ENCODE results near the gene ACBD5.
"Not testable (repeated sequence)": the region's sequence is repeated elsewhere in the genome, so short reads cannot be mapped to it uniquely, and the experiment has no call there.

The ACBD5 gene

DNA sequence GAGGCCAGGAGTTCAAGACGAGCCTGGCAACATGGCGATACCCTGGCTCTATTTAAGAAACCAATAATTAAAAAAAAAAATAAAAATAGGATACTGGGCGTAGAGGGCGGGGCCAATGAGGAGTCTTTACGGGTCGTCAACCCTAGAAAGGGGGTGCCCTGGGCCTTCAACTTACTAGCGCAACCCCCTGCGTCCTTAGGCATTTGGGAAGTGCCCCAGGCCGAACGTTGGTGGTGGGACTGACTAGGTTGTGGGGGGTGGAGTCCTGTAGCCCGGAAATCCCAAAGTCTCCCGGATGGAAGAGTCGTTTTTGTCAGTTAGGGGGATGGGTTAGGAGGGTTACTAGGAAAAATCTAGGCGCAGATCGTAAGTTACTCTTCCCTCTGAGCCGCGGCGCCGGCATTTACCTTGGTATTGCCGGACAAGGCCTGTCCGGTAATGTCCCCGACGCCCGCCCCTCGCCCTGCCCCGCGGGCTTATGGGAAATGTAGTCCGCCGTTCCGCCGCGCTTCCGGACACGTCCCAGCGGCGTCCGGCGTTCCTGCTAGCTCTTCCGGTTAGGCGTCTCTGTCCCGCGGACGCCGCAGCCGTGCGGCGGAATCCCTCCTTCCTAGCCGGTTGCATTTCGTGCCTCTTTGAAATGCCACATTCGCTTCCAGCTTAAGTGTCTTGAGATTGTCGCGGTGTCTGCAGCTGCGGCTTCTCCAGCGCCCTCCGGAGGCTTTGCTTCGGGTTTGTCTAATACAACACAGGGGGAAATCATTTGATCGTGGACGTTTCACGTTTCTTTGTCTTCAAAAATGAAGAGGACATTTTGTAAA lies 1.3 kb upstream of the ACBD5 start:
- DNase-seq (ENCODE audit: low read depth in 2 of 2): peak; percentile 64 to 83

DNA sequence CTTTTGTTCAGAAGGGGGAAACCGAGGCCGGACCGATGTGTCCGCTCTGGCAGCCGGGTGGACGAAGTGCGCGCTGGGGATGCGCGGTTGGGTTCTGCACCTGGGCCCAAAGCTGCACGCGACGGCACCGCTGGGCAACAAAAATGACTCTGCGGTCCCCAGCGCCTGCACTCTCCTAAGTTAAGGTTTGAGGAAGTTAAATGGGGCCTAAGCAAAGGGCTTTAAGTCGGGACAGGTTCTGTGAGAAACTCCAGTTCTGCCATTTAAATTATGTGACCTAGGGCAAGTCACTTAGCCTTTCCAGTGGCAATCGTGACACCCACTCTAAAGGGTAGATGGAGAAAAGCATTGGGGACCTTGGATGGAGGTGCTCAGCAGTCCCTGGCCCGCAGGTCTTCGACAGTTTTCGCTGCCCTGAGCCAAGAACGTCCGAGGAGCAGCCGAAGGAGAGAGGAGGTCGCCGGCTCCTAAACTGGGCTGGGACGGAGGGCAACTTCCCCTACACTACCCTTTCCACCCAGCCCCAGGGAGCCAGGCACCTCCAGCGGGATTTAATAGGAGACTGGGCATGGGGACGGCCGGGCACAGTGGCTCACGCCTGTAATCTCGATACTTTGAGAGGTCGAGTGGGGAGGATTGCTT lies 534 bp upstream of the ACBD5 start:
- DNase-seq (ENCODE audit: low read depth in 2 of 2): no peak

DNA sequence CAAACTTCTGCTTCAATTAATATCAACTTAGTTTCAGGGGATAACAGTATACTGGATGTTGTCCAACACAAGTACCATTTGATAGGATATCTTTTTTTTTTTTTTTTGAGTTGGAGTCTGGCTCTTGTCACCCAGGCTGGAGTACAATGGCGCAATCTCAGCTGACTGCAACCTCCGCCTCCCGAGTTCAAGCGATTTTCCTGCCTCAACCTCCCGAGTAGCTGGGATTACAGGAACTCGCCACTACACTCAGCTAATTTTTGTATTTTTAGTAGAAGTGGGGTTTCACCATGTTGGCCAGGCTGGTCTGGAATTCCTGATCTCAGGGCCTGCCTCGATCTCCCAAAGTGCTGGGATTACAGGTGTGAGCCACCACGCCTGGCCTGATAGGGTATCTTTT lies 3.1 kb downstream of the ACBD5 start:
- DNase-seq (ENCODE audit: low read depth in 2 of 2): not testable (repeated sequence)

DNA sequence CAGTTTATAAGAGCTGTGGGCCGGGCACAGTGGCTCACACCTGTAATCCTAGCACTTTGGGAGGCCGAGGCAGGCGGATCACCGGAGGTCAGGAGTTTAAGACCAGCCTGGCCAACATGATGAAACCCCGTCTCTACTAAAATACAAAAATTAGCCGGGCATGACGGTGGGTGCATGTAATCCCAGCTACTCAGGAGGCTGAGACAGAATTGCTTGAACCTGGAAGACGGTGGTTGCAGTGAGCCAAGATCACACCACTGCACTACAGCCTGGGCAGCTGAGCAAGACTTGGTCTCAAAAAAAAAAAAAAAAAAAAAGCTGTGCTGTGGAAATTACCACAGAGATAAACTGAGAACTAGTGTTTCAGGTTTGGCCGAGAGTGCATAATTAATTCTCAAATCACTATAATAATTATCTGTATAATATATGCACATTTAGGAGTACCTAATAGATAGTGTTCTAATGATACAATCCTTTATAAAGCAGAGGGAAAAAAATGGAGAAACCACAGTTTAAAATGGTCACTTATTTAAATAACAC lies 3.9 kb downstream of the ACBD5 start:
- not testable (repeated sequence) for DNase-seq (ENCODE audit: low read depth in 2 of 2)

DNA sequence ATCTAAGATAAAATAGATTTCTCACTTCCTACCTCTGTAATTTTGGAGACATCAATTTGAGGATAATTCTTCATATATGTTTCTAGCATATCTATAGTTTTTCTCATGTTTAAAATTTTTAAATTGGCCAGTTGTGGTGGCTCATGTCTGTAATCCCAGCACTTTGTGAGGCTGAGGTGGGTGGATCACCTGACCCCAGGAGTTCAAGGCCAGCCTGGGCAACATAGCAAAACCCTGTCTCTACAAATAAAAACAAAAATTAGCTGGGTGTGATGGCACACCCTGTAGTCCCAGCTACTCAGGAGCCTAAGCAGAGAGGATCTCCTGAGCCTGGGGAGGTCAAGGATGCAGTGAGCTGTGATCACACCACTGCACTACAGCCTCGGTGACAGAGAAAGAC lies 4.9 kb downstream of the ACBD5 start:
- no peak for DNase-seq (ENCODE audit: low read depth in 2 of 2)

DNA sequence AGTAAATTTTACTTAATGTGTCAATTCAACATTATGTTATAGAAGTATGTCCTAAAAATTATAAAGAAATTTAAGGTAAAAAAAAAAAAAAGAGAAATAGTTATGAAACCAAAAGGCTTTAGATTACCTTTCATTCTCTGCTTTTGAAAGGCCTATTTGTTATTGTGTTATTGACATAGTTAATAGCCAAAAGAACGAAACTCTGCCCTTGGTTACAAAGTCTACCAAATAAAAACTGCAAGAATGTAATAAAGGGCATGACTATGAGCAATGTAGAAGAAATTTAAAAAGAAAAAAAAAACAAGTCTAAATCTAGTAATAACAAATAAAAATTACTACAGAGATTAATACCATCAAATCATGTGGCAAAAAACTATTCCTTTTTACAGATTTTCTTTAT lies 10.6 kb downstream of the ACBD5 start:
- DNase-seq (ENCODE audit: low read depth in 2 of 2): no peak

DNA sequence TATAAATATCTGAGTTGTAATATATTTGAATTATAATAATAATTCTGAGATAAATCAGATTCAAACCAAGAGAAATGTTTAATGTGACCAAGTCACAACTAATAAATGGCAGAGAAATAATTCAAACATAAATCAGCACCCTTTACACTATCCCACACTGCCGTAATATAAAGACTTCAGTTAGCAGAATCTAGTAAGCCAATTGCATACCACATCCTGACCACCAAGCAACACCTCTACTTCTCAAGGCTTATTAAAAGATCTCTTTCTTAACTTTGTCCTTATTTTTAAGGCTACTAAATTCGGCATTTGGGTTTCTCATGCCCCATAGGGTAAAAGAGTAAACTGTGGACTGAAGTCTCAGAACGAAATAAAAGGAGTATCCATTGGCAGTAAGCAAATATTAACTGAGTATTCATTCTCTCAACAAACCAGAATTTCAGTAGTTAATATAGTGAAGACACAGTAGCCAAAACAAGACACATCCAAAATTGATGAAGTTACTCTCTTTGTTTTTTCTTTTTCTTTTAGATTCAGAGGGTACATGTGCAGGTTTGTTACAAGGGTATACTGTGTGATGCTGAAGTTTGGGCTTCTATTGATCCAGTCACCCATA lies 14.8 kb downstream of the ACBD5 start:
- no peak for DNase-seq (ENCODE audit: low read depth in 2 of 2)

DNA sequence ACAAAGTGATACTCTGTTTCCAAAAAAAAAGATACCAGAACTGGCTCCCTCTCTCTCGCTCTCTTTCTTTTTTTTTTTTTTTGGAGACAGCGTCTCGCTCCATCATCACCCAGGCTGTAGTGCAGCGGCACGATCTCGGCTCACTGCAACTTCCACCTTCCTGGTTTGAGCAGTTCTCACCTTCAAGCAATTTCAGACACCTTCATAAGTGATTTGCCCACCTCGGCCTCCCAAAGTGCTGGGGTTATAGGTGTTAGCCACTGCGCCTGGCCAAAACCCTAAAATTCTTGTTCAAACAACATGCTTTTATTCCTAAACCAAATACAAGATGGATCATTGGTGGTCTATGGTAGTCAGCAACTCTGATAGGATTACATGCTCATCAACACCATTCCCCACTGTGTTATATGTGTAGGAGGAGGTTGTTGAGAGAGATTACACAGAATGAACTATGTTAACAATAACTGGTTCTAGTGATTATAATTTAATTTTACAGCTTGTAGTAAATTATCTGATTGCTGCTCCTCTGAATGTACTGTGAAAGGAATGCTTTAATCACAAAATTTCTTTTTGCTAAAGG lies 15.5 kb downstream of the ACBD5 start:
- DNase-seq (ENCODE audit: low read depth in 2 of 2): peak; percentile 21 to 24

DNA sequence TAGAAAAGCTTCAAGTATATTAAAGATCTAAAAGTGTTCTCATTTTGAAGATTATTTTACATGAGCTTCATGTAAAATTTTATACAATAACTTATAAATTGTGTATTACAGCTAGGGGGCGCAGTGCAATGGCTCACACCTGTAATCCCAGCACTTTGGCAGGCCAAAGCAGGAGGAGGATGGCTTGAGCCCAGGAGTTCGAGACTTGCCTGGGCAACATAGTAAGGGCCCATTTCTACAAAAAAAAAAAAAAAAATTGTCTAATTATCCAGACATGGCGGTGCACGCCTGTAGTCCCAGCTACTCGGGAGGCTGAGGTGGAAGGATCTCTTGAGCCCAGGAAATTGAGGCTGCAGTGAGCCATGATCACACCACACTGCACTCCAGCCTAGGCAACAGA lies 16.6 kb downstream of the ACBD5 start:
- peak; percentile 4 to 16 for DNase-seq (ENCODE audit: low read depth in 2 of 2)

DNA sequence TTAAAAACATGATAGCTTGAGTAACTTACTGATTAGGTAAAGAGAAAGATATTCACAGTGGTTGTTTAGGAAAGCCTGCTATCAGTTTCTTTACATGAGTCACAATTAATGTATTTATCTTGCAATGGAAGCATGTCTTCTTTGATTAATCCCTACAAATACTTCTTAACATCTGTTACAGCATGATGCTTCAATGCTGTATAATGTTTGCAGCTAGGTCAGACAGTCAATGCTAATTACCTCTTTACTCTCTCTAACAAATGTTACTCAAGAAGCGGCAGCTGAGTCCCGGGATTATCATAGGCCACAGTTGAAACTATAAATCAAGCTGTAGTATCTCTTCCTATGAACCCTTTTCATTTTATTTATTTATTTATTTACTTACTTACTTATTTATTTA lies 33.2 kb downstream of the ACBD5 start:
- DNase-seq (ENCODE audit: low read depth in 2 of 2): no peak

DNA sequence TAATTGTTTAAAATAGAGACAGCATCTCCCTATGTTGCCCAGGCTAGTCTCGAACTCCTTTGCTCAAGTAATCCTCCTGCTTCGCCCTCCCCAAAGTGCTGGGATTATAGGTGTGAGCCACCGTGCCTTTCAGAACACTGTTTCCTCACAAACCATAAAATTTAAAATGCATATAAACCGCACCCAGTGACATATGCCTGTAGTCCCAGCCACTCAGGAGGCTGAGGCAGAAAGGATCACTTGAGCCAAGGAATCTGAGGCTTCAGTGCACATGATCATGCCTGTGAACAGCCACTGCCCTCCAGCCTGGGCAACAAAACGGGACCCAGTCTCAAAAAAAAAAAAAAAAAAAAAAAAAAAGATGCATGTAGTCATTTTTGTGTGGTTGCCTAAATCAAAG lies 36.8 kb downstream of the ACBD5 start:
- no peak for DNase-seq (ENCODE audit: low read depth in 2 of 2)

DNA sequence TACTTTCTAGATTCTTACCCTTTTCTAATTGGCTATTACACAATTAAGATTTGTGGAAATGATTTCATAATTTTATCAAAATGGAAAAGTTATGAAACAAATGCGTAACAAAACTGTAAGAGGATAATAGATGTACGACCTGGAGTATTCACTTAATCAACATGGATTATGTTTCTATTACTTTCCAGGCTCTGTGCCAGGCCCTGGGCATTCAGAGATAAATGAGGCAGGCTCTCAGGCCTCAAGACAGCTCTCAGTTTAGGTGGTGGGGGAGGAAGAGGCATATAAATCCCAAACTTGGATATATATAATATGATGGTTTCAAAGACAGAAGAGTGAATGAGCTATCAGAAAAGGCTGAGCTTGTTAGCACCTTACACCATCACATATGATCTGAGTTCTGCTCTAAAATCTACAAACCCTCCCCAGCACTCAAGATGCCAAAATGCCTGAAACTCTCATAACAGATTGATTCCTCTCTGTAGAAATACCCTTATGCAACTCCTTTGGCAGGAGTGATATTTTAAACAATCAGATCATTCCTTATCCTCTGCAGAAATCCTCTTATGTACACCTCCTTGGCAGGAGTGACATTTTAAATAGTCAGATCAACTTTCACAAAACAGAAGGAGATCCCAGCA lies 42.5 kb downstream of the ACBD5 start:
- no peak for DNase-seq (ENCODE audit: low read depth in 2 of 2)

DNA sequence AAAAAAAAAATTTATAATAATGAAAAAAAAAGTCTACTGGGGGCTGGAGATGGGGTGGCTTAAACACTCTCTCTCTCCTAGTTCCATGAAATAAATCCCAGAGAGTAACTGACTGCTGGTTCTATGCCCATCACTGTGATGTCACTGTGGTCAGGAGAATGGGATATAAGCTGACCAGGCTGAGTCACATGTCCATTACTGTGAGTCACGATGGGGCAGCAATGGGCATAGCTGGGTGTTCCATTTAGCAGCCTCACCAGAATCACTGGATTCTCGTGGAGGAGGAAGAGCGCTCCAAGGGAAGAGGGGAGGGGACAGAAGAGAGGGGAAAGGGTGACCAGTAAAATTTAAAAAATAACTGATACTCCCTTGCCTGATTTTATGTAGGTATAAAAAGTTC lies 48.3 kb downstream of the ACBD5 start:
- DNase-seq (ENCODE audit: low read depth in 2 of 2): no peak

DNA sequence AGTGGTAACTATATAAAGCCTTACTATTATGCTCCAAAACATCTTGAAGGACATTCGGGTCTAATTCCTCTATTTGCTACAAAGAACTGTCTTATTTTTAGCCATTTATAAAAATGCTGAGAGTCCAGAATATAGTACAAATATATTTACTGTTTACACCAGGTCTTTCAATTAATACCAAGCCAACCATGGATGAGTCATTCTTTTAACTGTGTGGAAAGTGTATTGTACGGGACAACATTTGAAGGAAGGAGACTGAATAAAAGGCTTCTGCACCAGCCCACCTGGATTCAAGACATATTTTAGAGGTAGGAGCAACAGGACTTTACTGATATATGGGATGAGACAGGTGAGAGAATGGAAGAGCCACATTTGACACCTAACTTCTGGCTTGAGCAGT lies 50.1 kb downstream of the ACBD5 start:
- DNase-seq (ENCODE audit: low read depth in 2 of 2): no peak

DNA sequence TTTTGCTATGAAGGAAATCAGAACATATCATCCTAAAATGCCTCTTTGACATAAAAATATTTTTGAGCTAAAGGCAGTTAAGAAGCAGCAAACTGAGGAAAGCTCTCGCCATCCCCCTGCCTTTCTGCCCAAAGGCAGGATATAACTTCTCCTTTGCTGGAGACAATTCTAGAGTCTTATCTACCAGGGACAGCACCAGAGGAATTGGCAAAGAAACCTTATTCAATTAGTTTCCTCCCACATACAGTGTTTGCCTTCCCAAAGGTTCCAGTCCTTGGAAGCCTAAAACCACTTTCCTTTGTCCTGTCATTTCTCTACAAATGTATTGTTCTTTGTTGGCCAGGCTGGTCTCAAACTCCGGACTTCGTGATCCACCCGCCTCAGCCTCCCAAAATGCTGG lies 51.7 kb downstream of the ACBD5 start:
- no peak for DNase-seq (ENCODE audit: low read depth in 2 of 2)

DNA sequence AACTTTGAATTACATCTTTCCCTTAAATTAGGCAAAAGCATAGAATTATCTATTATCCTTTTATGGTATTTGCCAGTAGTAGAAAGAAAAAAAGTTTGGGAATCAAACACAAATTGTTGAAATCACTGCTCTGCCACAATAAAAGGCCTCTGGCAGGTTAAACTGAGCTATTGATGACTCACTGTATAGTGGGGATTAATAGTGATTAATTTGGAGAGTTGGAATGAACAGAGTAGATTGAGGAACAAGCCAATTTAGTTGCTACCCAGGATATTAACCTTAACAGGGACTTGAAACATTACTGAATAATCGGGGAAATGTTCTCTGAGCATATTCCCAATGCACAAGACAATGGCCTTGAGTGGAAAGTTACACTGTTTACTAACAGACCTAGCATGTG lies 52.3 kb downstream of the ACBD5 start:
- no peak for DNase-seq (ENCODE audit: low read depth in 2 of 2)

DNA sequence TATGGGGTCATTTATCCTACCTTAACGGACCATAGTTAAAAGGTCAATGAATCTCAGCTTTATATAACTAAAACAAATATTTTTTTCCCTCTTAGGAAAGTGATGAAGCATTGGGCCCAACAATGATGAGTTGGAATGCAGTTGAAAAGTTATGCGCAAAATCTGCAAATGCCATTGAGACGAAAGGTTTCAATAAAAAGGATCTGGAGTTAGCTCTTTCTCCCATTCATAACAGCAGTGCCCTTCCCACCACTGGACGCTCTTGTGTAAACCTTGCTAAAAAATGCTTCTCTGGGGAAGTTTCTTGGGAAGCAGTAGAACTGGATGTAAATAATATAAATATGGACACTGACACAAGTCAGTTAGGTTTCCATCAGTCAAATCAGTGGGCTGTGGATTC lies 70.7 kb downstream of the ACBD5 start:
- DNase-seq (ENCODE audit: low read depth in 2 of 2): no peak

DNA sequence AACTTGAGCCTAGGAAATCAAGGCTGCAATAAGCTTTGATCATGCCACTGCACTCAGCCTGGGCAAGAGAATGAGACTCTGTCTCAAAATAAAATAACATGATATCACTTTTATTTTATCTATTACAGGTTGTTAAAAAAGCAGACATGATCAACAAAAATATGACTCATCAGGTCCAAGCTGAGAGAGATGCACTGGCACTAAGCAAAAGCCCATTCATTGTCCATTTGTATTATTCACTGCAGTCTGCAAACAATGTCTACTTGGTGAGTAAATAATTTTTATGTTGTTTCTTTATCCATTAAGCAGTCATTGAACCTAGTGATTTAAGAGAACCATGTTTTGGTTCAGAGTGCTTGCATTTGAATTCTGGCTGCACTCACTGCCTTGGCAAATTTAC lies 82.2 kb downstream of the ACBD5 start:
- no peak for DNase-seq (ENCODE audit: low read depth in 2 of 2)

DNA sequence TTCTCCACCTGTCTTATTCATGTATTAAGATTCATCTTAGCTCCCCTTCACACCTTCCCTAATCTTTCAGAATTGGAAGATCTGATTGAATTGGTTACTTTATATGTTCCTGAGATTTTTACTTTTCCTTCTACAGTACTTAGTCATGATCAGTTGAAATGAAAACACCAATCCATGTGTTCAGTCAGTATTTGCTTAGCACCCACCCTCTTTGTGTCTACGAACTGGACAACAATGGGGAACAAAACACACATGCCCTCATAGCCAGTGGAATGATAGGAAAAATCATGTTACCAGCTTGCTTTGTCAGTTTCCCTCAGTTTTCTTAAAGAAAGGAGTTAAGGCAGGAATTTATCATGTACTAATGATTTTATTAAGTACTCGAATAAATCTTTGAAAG lies 83.4 kb downstream of the ACBD5 start:
- DNase-seq (ENCODE audit: low read depth in 2 of 2): no peak

DNA sequence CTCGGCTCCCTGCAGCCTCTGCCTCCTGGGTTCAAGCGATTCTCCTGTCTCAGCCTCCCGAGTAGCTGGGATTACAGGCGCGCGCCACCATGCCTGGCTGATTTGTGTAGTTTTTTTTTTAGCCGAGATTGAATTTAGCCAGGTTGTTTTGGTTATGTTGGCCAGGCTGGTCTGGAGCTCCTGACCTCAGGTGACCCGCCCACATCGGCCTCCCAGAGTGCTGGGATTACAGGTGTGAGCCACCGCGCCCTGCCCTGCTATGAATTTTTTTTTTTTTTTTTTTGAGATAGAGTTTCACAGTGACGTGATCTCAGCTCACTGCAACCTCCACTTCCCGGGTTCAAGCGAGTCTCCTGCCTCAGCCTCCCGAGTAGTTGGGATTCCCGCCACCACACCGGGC lies 84.0 kb downstream of the ACBD5 start:
- DNase-seq (ENCODE audit: low read depth in 2 of 2): not testable (repeated sequence)

DNA sequence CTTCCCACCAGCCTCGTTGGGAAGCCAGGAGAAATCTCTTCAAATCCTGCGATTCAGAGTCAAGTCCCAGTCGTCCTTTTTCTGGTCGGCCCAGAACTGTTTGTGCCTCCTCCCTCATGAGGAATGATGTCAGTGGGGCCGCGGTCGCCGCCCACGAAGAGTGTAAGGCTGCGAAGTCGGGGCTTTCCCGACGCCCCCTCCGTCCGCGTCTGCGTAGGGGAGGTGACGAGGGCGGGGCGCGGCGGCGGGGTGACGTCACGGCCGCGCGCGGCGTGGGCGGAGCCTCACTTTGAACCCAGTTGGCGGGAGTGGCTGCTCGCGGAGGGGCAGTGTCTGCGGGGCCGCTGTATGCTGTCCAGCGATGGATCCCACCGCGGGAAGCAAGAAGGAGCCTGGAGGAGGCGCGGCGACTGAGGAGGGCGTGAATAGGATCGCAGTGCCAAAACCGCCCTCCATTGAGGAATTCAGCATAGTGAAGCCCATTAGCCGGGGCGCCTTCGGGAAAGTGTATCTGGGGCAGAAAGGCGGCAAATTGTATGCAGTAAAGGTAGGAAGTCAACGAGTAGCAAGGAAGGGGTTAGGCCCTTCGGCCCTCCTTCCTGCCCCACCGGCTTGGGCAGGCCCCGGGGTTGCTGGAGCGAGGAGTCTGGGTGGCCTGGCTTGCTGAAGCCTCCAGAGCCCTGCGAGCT lies 85.4 kb downstream of the ACBD5 start, which contains the start of gene MASTL:
TSS of gene MASTL (plus strand) at position 287 of the 689 bp plus-strand sequence. CDS start at position 362, 75 bp downstream.
- peak; percentile 91 to 93 for DNase-seq (ENCODE audit: low read depth in 2 of 2)

All from stimulated activated CD8-positive, alpha-beta memory T cell treated with anti-CD3 and anti-CD28 coated beads, Interleukin-7, amount 100 ng/mL, for 4 hours (primary cell).